Ovary (tissue), 9 donors: ENCODE measurements around the gene SELENOF. TPM values are rescaled to one million over a fixed set of nuclear protein-coding genes. Genes with fewer than 3 reads are reported as not detected.

Experiments used
- DNase-seq, 5 donors: peaks; one replicate each; pipeline ENCODE4 v3.0.0-alpha.2; 2019 to 2020
- H3K27ac ChIP-seq, 2 donors: fragments of 200-600 bp; one replicate each; pipeline versions ENCODE4 v1.5.1 to v1.8.0; 2019 to 2022
- H3K27me3 ChIP-seq: fragments of 200-600 bp; one replicate; pipeline ENCODE4 v1.8.0; 2022
- H3K36me3 ChIP-seq: fragments of 200-600 bp; sonication (generic); one replicate; pipeline ENCODE4 v1.5.1; 2019
- H3K4me1 ChIP-seq: one replicate; pipeline ENCODE4 v1.8.1; 2013; ENCODE audit warnings: mild to moderate bottlenecking, moderate library complexity; ENCODE audit not compliant: insufficient read depth
- H3K4me3 ChIP-seq: fragments of 200-600 bp; sonication (generic); one replicate; pipeline ENCODE4 v1.5.1; 2017
- H3K9me3 ChIP-seq, 2 donors: fragments of 200-600 bp in 1 of 2; sonication (generic) in 1 of 2; one replicate each; pipeline versions ENCODE4 v1.5.1 to v1.8.1; 2013 to 2019; ENCODE audit warnings: mild to moderate bottlenecking in 1 of 2, moderate library complexity in 1 of 2
- CTCF ChIP-seq, 3 donors: fragments of 450-650 bp in 2 of 3; fragments of 200-600 bp in 1 of 3; IDR thresholded peaks; one replicate each; pipeline versions ENCODE4 v1.5.1 to v1.8.0; 2016 to 2022; ENCODE audit warnings: antibody characterized with exemption in 3 of 3, mild to moderate bottlenecking in 1 of 3
- EP300 ChIP-seq: sonication (generic); formaldehyde crosslinking; IDR thresholded peaks from one replicate; pipeline ENCODE4 v1.6.1; 2017; ENCODE audit warnings: antibody characterized with exemption
- POLR2A ChIP-seq: fragments of 450-650 bp; IDR thresholded peaks from one replicate; pipeline ENCODE4 v1.6.1; 2017; ENCODE audit warnings: antibody characterized with exemption, mild to moderate bottlenecking, moderate library complexity
- whole genome bisulfite sequencing, 3 donors: extraction: QIAGEN DNeasy Blood & Tissue Kit in 1 of 3; methylation state at CpG; one replicate each; pipeline versions ENCODE4 v1.1.5 to v1.1.7; 2013 to 2017; 5-methylcytosine and 5-hydroxymethylcytosine counted together
- intact Hi-C, 4 donors: fragments of 100-400 bp; cut with DNase I; formaldehyde crosslinking; loops; one replicate each; pipeline versions ENCODE4 v1.11.0 to v1.15.1; 2022 to 2023
- polyA plus RNA-seq, 2 donors: library from polyadenylated mRNA; stranded (reverse); fragments of 200-250 nt in 1 of 2; fragments of 350-450 nt in 1 of 2; fragmentation: Illumina TruSeq in 1 of 2; extraction: RNeasy Lipid Tissue Mini Kit (QIAGEN cat#74804) in 1 of 2; gene quantifications; one replicate each; pipeline ENCODE4 v1.2.3, GENCODE V29; 2013 to 2014
- total RNA-seq, 7 donors: library from RNA; depleted of rRNA in 2 of 7; stranded (reverse); fragments of >200 nt in 2 of 7; fragmentation: NEBNext Ultra II Directional in 3 of 7; extraction: Animal tissue kit (Norgen Biotek cat#: 25700) in 3 of 7; gene quantifications; one replicate each; pipeline versions ENCODE4 v1.1.0 to v1.2.4, GENCODE V29; 2016 to 2023
- donor health status: DM: no; HTN: no; CAD: no; lungs with moderate emphysema.
- donor health status: DM: no; HTN: no; CAD: no.
- donor health status: Bipolar disorder and iron deficiency.
- donor health status: DM: yes; HTN: yes; CAD: no.
- donor health status: DM: no; HTN: no; CAD: no.
- donor health status: DM: yes; HTN: yes; CAD: no.

SELENOF gene
- total and polyA plus RNA-seq, 9 donors = 122 to 294 (median 167) TPM

- H3K9me3 ChIP-seq = no peaks in the 10 kb centered on the region
- no peaks in the 10 kb centered on the region for H3K27me3 ChIP-seq
- TF ChIP-seq POLR2A (no peak), EP300 (no peak), CTCF (IDR thresholded peaks at IDR 0.05) (no peak)
- no peak for DNase-seq
- peaks cover 1% of the 10 kb centered on the region for H3K4me1 ChIP-seq
- no peak overlapping the region for H3K27ac ChIP-seq
- WGBS, 3 donors = 96 to 99% (median 98%) methylated on average over 2 of the region's 2 CpGs
- no peaks in the 10 kb centered on the region for H3K36me3 ChIP-seq
- no peak overlapping the region for H3K4me3 ChIP-seq
- intact Hi-C loops = no loop called here
Observed at GRCh38 chr1:86938855-86939254, 24.9 kb upstream of the SELENOF start.

- H3K4me1 ChIP-seq = peaks cover 1% of the 10 kb centered on the region
- intact Hi-C loops = no loop called here
- H3K27me3 ChIP-seq = no peaks in the 10 kb centered on the region
- no peak overlapping the region for H3K4me3 ChIP-seq
- TF ChIP-seq POLR2A = no peak
- TF ChIP-seq CTCF (IDR thresholded peaks at IDR 0.05) = no peak
- no peak for TF ChIP-seq EP300
- DNase-seq = no peak
- 77 to 86% (median 78%) methylated on average over 1 of the region's 1 CpG for WGBS, 3 donors
- no peak overlapping the region for H3K27ac ChIP-seq
- H3K9me3 ChIP-seq = no peaks in the 10 kb centered on the region
- H3K36me3 ChIP-seq = no peaks in the 10 kb centered on the region
Observed at GRCh38 chr1:86938450-86938849, 24.5 kb upstream of the SELENOF start.

- Histone ChIP-seq H3K4me3 (no peak overlapping the region), H3K4me1 (peaks cover 1% of the 10 kb centered on the region), H3K27ac (peak overlapping the region in 1 of 2 donors; percentile 7), H3K9me3 (no peaks in the 10 kb centered on the region), H3K27me3 (no peaks in the 10 kb centered on the region), H3K36me3 (no peaks in the 10 kb centered on the region)
- DNase-seq = no peak
- intact Hi-C loops = no loop called here
- TF ChIP-seq CTCF (IDR thresholded peaks at IDR 0.05) (no peak), POLR2A (no peak), EP300 (no peak)
- WGBS, 3 donors = 61 to 67% (median 66%) methylated on average over 7 of the region's 7 CpGs
Observed at GRCh38 chr1:86933562-86934377, 19.8 kb upstream of the SELENOF start.

- Histone ChIP-seq H3K4me3 (no peak overlapping the region), H3K36me3 (no peaks in the 10 kb centered on the region), H3K9me3 (no peaks in the 10 kb centered on the region), H3K27me3 (no peaks in the 10 kb centered on the region), H3K27ac (no peak overlapping the region), H3K4me1 (peaks cover 1% of the 10 kb centered on the region)
- intact Hi-C loops = no loop called here
- no peak for DNase-seq
- TF ChIP-seq EP300 (no peak), CTCF (IDR thresholded peaks at IDR 0.05) (no peak), POLR2A (no peak)
- WGBS, 3 donors = 93 to 97% (median 96%) methylated on average over 3 of the region's 3 CpGs
Observed at GRCh38 chr1:86933051-86933450, 19.1 kb upstream of the SELENOF start.
